Measurements from ENCODE around the gene CORO2A.
"Not testable (repeated sequence)": the region's sequence is repeated elsewhere in the genome, so short reads cannot be mapped to it uniquely, and the experiment has no call there.

Gene CORO2A

GRCh38 chr9:98142182-98142907 is 50.1 kb downstream of the CORO2A start:
- no peaks in the 10 kb centered on the region for H3K9me3 ChIP-seq (ENCODE audit: control insufficient read depth, insufficient read depth, low read length)
- H3K4me3 ChIP-seq (ENCODE audit: low read depth, low read length) = no peak overlapping the region
- no peak overlapping the region for H3K9ac ChIP-seq (ENCODE audit: low read depth, low read length)
- no peak overlapping the region for H3K27ac ChIP-seq (ENCODE audit: low read depth, low read length)
- no peaks in the 10 kb centered on the region for H3K27me3 ChIP-seq (ENCODE audit: control insufficient read depth, insufficient read depth, low read length)
- H3K36me3 ChIP-seq (ENCODE audit: control insufficient read depth, insufficient read depth, low read length) = 0 out of 2 replicates have a peak, but pooled peaks cover 3% of the 10 kb centered on the region
- H3K4me1 ChIP-seq (ENCODE audit: control insufficient read depth, insufficient read depth, low read length) = no peaks in the 10 kb centered on the region

GRCh38 chr9:98140503-98140902 is 51.9 kb downstream of the CORO2A start:
- Histone ChIP-seq H3K27me3 (ENCODE audit: control insufficient read depth, insufficient read depth, low read length) (no peaks in the 10 kb centered on the region), H3K4me1 (ENCODE audit: control insufficient read depth, insufficient read depth, low read length) (no peaks in the 10 kb centered on the region), H3K9me3 (ENCODE audit: control insufficient read depth, insufficient read depth, low read length) (no peaks in the 10 kb centered on the region), H3K4me3 (ENCODE audit: low read depth, low read length) (no peak overlapping the region), H3K9ac (ENCODE audit: low read depth, low read length) (no peak overlapping the region), H3K36me3 (ENCODE audit: control insufficient read depth, insufficient read depth, low read length) (0 out of 2 replicates have a peak, but pooled peaks cover 1% of the 10 kb centered on the region), H3K27ac (ENCODE audit: low read depth, low read length) (no peak overlapping the region)

- Histone ChIP-seq H3K9ac (ENCODE audit: low read depth, low read length) (no peak overlapping the region), H3K27ac (ENCODE audit: low read depth, low read length) (no peak overlapping the region), H3K27me3 (ENCODE audit: control insufficient read depth, insufficient read depth, low read length) (no peaks in the 10 kb centered on the region), H3K36me3 (ENCODE audit: control insufficient read depth, insufficient read depth, low read length) (peaks cover 14% of the 10 kb centered on the region), H3K4me1 (ENCODE audit: control insufficient read depth, insufficient read depth, low read length) (no peaks in the 10 kb centered on the region), H3K4me3 (ENCODE audit: low read depth, low read length) (no peak overlapping the region), H3K9me3 (ENCODE audit: control insufficient read depth, insufficient read depth, low read length) (no peaks in the 10 kb centered on the region)
Observed at GRCh38 chr9:98136489-98136888, 55.9 kb downstream of the CORO2A start.

- H3K36me3 ChIP-seq (ENCODE audit: control insufficient read depth, insufficient read depth, low read length) = peaks cover 14% of the 10 kb centered on the region
- no peak overlapping the region for H3K27ac ChIP-seq (ENCODE audit: low read depth, low read length)
- no peaks in the 10 kb centered on the region for H3K9me3 ChIP-seq (ENCODE audit: control insufficient read depth, insufficient read depth, low read length)
- no peak overlapping the region for H3K4me3 ChIP-seq (ENCODE audit: low read depth, low read length)
- no peaks in the 10 kb centered on the region for H3K4me1 ChIP-seq (ENCODE audit: control insufficient read depth, insufficient read depth, low read length)
- no peak overlapping the region for H3K9ac ChIP-seq (ENCODE audit: low read depth, low read length)
- no peaks in the 10 kb centered on the region for H3K27me3 ChIP-seq (ENCODE audit: control insufficient read depth, insufficient read depth, low read length)
Observed at GRCh38 chr9:98135938-98136337, 56.5 kb downstream of the CORO2A start.

- Histone ChIP-seq H3K9me3 (ENCODE audit: control insufficient read depth, insufficient read depth, low read length) (no peaks in the 10 kb centered on the region), H3K27ac (ENCODE audit: low read depth, low read length) (no peak overlapping the region), H3K9ac (ENCODE audit: low read depth, low read length) (no peak overlapping the region), H3K4me3 (ENCODE audit: low read depth, low read length) (no peak overlapping the region), H3K4me1 (ENCODE audit: control insufficient read depth, insufficient read depth, low read length) (no peaks in the 10 kb centered on the region), H3K36me3 (ENCODE audit: control insufficient read depth, insufficient read depth, low read length) (peaks cover 14% of the 10 kb centered on the region), H3K27me3 (ENCODE audit: control insufficient read depth, insufficient read depth, low read length) (no peaks in the 10 kb centered on the region)
Observed at GRCh38 chr9:98135558-98135934, 56.9 kb downstream of the CORO2A start.

- H3K4me3 ChIP-seq (ENCODE audit: low read depth, low read length) = no peak overlapping the region
- no peaks in the 10 kb centered on the region for H3K27me3 ChIP-seq (ENCODE audit: control insufficient read depth, insufficient read depth, low read length)
- H3K36me3 ChIP-seq (ENCODE audit: control insufficient read depth, insufficient read depth, low read length) = peaks cover 15% of the 10 kb centered on the region
- no peak overlapping the region for H3K9ac ChIP-seq (ENCODE audit: low read depth, low read length)
- H3K9me3 ChIP-seq (ENCODE audit: control insufficient read depth, insufficient read depth, low read length) = no peaks in the 10 kb centered on the region
- H3K27ac ChIP-seq (ENCODE audit: low read depth, low read length) = no peak overlapping the region
- H3K4me1 ChIP-seq (ENCODE audit: control insufficient read depth, insufficient read depth, low read length) = no peaks in the 10 kb centered on the region
Observed at GRCh38 chr9:98134702-98135557, 57.5 kb downstream of the CORO2A start.

GRCh38 chr9:98132806-98133631 is 59.4 kb downstream of the CORO2A start:
- Histone ChIP-seq H3K27ac (ENCODE audit: low read depth, low read length) (no peak overlapping the region), H3K4me3 (ENCODE audit: low read depth, low read length) (no peak overlapping the region), H3K27me3 (ENCODE audit: control insufficient read depth, insufficient read depth, low read length) (no peaks in the 10 kb centered on the region), H3K4me1 (ENCODE audit: control insufficient read depth, insufficient read depth, low read length) (no peaks in the 10 kb centered on the region), H3K9ac (ENCODE audit: low read depth, low read length) (no peak overlapping the region), H3K9me3 (ENCODE audit: control insufficient read depth, insufficient read depth, low read length) (no peaks in the 10 kb centered on the region), H3K36me3 (ENCODE audit: control insufficient read depth, insufficient read depth, low read length) (peaks cover 28% of the 10 kb centered on the region)

GRCh38 chr9:98132158-98132557 is 60.3 kb downstream of the CORO2A start:
- Histone ChIP-seq H3K9ac (ENCODE audit: low read depth, low read length) (no peak overlapping the region), H3K27ac (ENCODE audit: low read depth, low read length) (no peak overlapping the region), H3K4me3 (ENCODE audit: low read depth, low read length) (no peak overlapping the region), H3K4me1 (ENCODE audit: control insufficient read depth, insufficient read depth, low read length) (no peaks in the 10 kb centered on the region), H3K27me3 (ENCODE audit: control insufficient read depth, insufficient read depth, low read length) (no peaks in the 10 kb centered on the region), H3K9me3 (ENCODE audit: control insufficient read depth, insufficient read depth, low read length) (no peaks in the 10 kb centered on the region), H3K36me3 (ENCODE audit: control insufficient read depth, insufficient read depth, low read length) (peaks cover 30% of the 10 kb centered on the region)

GRCh38 chr9:98130576-98131228 is 61.7 kb downstream of the CORO2A start:
- H3K4me1 ChIP-seq (ENCODE audit: control insufficient read depth, insufficient read depth, low read length) = no peaks in the 10 kb centered on the region
- H3K4me3 ChIP-seq (ENCODE audit: low read depth, low read length) = no peak overlapping the region
- no peak overlapping the region for H3K9ac ChIP-seq (ENCODE audit: low read depth, low read length)
- H3K36me3 ChIP-seq (ENCODE audit: control insufficient read depth, insufficient read depth, low read length) = peaks cover 41% of the 10 kb centered on the region
- no peak overlapping the region for H3K27ac ChIP-seq (ENCODE audit: low read depth, low read length)
- no peaks in the 10 kb centered on the region for H3K27me3 ChIP-seq (ENCODE audit: control insufficient read depth, insufficient read depth, low read length)
- H3K9me3 ChIP-seq (ENCODE audit: control insufficient read depth, insufficient read depth, low read length) = no peaks in the 10 kb centered on the region

GRCh38 chr9:98130060-98130459 is 62.4 kb downstream of the CORO2A start:
- not testable (repeated sequence) for H3K9ac ChIP-seq (ENCODE audit: low read depth, low read length)
- H3K36me3 ChIP-seq (ENCODE audit: control insufficient read depth, insufficient read depth, low read length) = peaks cover 37% of the 10 kb centered on the region

More at GRCh38 chr9:98130060-98130459, 62.4 kb downstream of the CORO2A start:
- not testable (repeated sequence) for H3K27ac ChIP-seq (ENCODE audit: low read depth, low read length); H3K4me1 ChIP-seq (ENCODE audit: control insufficient read depth, insufficient read depth, low read length); H3K27me3 ChIP-seq (ENCODE audit: control insufficient read depth, insufficient read depth, low read length); H3K4me3 ChIP-seq (ENCODE audit: low read depth, low read length); H3K9me3 ChIP-seq (ENCODE audit: control insufficient read depth, insufficient read depth, low read length)
